Brain pericyte (primary cell): ENCODE data around the gene AMACR.
"Not testable (repeated sequence)": the region's sequence is repeated elsewhere in the genome, so short reads cannot be mapped to it uniquely, and the experiment has no call there.

ENCODE experiments used
- DNase-seq: peaks from one replicate; pipeline ENCODE4 v3.0.0-alpha.2; 2012; ENCODE audit warnings: low read depth, low spot score

The AMACR gene

DNA sequence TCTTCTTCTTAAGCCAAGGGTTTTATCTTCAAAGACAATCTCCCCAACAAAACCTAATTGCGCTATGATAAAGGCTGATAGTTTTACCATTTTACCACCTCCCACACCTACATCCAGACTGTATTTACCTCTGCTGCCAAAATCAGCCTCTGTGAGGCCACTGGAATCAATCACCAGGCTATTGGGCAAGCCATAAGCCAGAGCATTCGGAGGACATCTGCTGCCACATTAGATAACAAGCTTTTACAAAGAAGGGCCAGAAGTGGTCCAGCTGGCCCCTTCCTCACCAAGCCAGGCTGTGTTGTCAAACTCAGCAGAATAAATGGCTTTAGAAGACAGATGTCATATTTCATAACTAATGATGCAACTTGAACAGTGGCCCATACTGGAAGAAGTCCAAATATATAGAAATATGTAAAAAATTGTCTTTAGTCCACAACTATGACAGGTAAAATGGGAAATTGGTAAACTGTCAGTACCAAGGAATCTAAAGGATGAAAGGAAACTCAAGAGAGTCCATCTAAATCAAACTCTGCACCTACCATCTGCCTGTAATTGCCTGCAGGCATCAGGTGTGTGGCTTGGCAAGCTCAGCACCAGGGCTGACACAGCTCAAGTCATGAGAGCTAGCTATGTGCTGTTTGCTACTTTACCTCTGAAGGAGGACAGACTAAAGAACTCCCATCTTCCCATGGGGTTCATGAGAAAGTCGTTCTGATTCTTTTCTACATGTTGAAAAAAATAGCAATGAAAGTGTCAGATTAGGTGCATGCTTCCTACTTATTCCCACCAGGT, 39.4 kb downstream of the AMACR start:
- no peak for DNase-seq

- DNase-seq: no peak
Observed at GRCh38 chr5:33966805-33967204, 41.0 kb downstream of the AMACR start.

DNA sequence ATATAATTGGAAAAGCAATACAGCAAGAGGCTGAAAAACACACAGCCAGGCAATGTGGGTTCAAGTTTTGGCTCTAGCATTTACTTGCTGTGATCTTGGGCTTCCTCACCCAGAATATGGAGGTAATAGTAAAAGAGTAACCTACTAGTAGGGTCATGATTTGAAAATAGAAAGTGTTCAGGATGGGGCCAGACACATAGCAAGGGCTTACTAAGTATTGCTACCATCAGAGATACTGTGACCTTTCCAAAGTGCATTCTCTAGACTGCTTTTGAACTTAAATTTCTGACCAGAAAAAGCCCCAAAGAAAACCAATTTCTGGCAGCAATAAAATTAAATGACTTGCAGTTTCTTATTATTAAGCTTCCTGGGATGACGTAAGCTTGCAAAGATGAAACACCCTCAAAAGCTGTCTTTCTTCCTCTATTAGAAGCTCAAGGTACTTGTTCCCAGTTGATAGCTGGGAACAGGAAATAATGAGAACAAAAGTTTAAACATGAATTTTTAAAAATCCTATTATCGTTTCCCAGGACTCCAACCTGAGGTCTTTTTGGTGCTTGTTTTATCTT, 43.6 kb downstream of the AMACR start:
- no peak for DNase-seq

- DNase-seq: no peak
Observed at GRCh38 chr5:33958176-33958575, 49.7 kb downstream of the AMACR start.

GRCh38 chr5:33957577-33958150, 50.2 kb downstream of the AMACR start:
- no peak for DNase-seq

GRCh38 chr5:33952175-33952574, 55.7 kb downstream of the AMACR start:
- DNase-seq: not testable (repeated sequence)

DNA sequence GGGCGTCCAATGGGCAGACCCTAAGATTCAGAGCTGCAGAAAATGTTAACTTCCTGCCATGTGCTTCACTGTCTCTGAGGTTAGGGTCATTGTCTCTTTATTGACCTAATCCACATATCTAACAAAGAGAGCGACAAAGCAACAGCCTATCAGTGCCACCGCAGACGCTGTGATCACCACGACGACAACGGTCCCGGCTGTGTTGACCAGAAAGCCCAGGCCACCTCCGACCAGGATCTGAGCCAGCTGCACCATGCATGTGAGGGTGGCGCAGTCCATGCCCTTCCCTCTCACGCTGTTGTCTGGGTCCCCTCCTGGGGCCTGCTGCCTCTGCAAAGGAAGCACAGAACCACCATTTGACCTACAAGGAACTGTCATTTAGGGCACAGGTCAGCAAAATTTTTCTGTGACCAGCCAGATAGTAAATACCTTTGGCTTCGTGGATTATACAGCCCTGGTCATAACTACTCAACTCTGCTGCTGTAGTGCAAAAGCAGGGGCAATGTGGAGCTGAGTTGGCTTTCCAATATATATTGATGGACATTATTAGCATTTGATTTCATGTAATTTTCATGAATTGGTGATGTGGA, 63.2 kb downstream of the AMACR start:
- no peak for DNase-seq

- DNase-seq: no peak
Observed at GRCh38 chr5:33941090-33941489, 66.8 kb downstream of the AMACR start.

DNA sequence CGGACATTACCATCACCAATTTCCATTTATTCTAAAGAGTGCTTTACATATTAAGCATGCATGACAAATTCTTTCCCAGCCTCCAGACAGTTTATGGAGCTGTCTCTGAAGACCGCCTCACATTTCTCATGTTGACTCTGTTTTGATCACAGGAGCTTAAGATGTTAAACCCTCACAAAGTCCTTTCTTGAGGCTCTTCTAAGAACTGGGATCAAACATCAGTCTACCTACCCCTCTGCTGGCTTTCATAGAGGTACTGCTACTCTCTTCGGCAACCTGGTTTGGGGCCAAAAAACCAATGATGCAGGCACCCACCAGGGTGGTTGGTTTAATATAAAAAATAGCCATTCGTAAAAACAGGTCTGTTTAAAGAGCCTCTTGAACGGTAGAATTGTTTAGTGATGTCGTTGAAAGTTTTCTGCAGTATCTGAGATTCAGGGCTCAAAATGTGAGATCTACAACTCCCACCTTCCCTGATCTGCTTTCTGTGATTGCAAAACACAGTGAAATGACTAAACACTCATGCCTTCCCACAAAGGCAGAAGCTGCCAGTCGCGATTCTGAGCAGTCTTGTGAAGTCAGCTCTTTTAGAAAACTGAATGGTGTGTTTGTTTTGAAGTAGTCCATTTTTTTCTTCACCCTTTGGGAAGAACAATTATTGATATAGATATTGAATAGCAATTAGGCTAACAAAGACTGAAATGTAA, 68.1 kb downstream of the AMACR start:
- no peak for DNase-seq

GRCh38 chr5:33938881-33939280, 69.0 kb downstream of the AMACR start:
- no peak for DNase-seq

GRCh38 chr5:33938507-33938796, 69.4 kb downstream of the AMACR start:
- no peak for DNase-seq

DNA sequence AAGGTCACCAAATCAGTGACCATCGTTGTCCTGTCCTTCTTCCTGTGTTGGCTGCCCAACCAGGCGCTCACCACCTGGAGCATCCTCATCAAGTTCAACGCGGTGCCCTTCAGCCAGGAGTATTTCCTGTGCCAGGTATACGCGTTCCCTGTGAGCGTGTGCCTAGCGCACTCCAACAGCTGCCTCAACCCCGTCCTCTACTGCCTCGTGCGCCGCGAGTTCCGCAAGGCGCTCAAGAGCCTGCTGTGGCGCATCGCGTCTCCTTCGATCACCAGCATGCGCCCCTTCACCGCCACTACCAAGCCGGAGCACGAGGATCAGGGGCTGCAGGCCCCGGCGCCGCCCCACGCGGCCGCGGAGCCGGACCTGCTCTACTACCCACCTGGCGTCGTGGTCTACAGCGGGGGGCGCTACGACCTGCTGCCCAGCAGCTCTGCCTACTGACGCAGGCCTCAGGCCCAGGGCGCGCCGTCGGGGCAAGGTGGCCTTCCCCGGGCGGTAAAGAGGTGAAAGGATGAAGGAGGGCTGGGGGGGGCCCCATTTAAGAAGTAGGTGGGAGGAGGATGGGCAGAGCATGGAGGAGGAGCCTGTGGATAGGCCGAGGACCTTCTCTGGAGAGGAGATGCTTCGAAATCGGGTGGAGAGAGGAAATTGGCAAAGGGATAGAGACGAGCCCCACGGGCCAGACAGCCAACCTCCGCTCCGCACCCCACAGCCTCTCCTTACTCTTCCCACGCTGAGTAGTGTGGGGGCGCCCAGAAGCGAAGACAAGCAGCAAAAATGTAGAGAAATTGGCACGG, 69.9 kb downstream of the AMACR start:
- no peak for DNase-seq

- no peak for DNase-seq
Observed at GRCh38 chr5:33937017-33937706, 70.7 kb downstream of the AMACR start.

- no peak for DNase-seq
Observed at GRCh38 chr5:33936381-33937016, 71.4 kb downstream of the AMACR start, which contains the start of gene RXFP3. Gene RXFP3 (plus strand): TSS chr5:33936386. CDS start chr5:33936741, 355 bp downstream.
